Keratinocyte (primary cell): Measurements from ENCODE around the gene IL27RA. TPM values are rescaled to one million over a fixed set of nuclear protein-coding genes. Genes with fewer than 3 reads are reported as not detected.

Experiments used
- DNase-seq: peaks from one replicate; pipeline ENCODE4 v3.0.0-alpha.2; 2011; ENCODE audit warnings: low read depth, missing footprints, low spot score
- FAIRE-seq: peaks from 2 replicates; lab custom pipeline; 2011; peaks lifted over from hg19 to GRCh38; lab: Jason Lieb, UNC
- H2AFZ ChIP-seq: 2 replicates; pipeline ENCODE4 v1.6.0; 2012; ENCODE audit warnings: low read length, control low read depth, inconsistent platforms; ENCODE audit not compliant: control insufficient read depth
- H3K27ac ChIP-seq: 2 replicates; pipeline ENCODE4 v1.5.1; 2011; ENCODE audit warnings: low read length; ENCODE audit not compliant: control insufficient read depth, insufficient read depth
- H3K27me3 ChIP-seq: 3 replicates; pipeline ENCODE4 v1.6.0; 2011; ENCODE audit warnings: low read length; ENCODE audit not compliant: control insufficient read depth, insufficient read depth; ENCODE audit errors: extremely low read depth
- H3K36me3 ChIP-seq, 2 experiments: 2 replicates in 1 of 2; 3 replicates in 1 of 2; pipeline ENCODE4 v1.5.1; 2011; ENCODE audit warnings: low read length in 2 of 2, mild to moderate bottlenecking in 1 of 2; ENCODE audit not compliant: control insufficient read depth in 2 of 2, insufficient read depth in 2 of 2; ENCODE audit errors: extremely low read depth in 1 of 2
- H3K4me1 ChIP-seq: 3 replicates; pipeline ENCODE4 v1.5.1; 2011; ENCODE audit warnings: low read length; ENCODE audit not compliant: control insufficient read depth, insufficient read depth; ENCODE audit errors: extremely low read depth
- H3K4me2 ChIP-seq: 3 replicates; pipeline ENCODE4 v1.6.0; 2011; ENCODE audit warnings: low read depth, low read length; ENCODE audit not compliant: control insufficient read depth, insufficient read depth; ENCODE audit errors: extremely low read depth
- H3K4me3 ChIP-seq, 3 experiments: fragments of 200-600 bp in 1 of 3; sonication (generic) in 1 of 3; 2 replicates in 2 of 3; 3 replicates in 1 of 3; pipeline ENCODE4 v1.5.1; 2011 to 2016; ENCODE audit warnings: low read length in 3 of 3, mild to moderate bottlenecking in 3 of 3, control low read depth in 2 of 3, inconsistent platforms in 1 of 3, low read depth in 1 of 3, mixed read lengths in 1 of 3, mixed run types in 1 of 3, moderate library complexity in 1 of 3; ENCODE audit not compliant: control insufficient read depth in 2 of 3, insufficient read depth in 2 of 3; ENCODE audit errors: extremely low read depth in 1 of 3
- H3K79me2 ChIP-seq: 2 replicates; pipeline ENCODE4 v1.6.0; 2012; ENCODE audit warnings: low read length; ENCODE audit not compliant: control insufficient read depth, insufficient read depth
- H3K9ac ChIP-seq: 3 replicates; pipeline ENCODE4 v1.6.0; 2011; ENCODE audit warnings: low read length; ENCODE audit not compliant: control insufficient read depth, insufficient read depth; ENCODE audit errors: extremely low read depth
- H3K9me1 ChIP-seq: 3 replicates; pipeline ENCODE4 v1.6.0; 2011; ENCODE audit warnings: low read length; ENCODE audit not compliant: control insufficient read depth, insufficient read depth; ENCODE audit errors: extremely low read depth
- H3K9me3 ChIP-seq: 2 replicates; pipeline ENCODE4 v1.5.1; 2012; ENCODE audit warnings: low read depth, low read length; ENCODE audit not compliant: control insufficient read depth
- H4K20me1 ChIP-seq: 3 replicates; pipeline ENCODE4 v1.6.0; 2011; ENCODE audit warnings: low read length; ENCODE audit not compliant: control insufficient read depth, insufficient read depth; ENCODE audit errors: extremely low read depth
- CTCF ChIP-seq, 3 experiments: IDR thresholded peaks in 1 of 3; conservative IDR thresholded peaks in 1 of 3; optimal IDR thresholded peaks in 1 of 3; 2 replicates in 2 of 3; 3 replicates in 1 of 3; pipeline versions ENCODE3 to v1.5.1; 2011; ENCODE audit warnings: low read length in 3 of 3, mild to moderate bottlenecking in 3 of 3, moderate library complexity in 2 of 3, control low read depth in 1 of 3, inconsistent platforms in 1 of 3; ENCODE audit not compliant: insufficient read depth in 2 of 3; ENCODE audit errors: extremely low read depth in 1 of 3
- EZH2 ChIP-seq: IDR thresholded peaks from one replicate; pipeline ENCODE4 v1.6.1; 2012; ENCODE audit warnings: inconsistent platforms, mild to moderate bottlenecking, low read length, moderate library complexity
- dilution Hi-C: fragments of 300-500 bp; cut with MboI; formaldehyde crosslinking; loops from one replicate; pipeline ENCODE4 v1.7.0; 2020; ENCODE audit warnings: low sequenced_read_pairs; ENCODE audit not compliant: extremely low pct_ligation_motif_present
- polyA plus RNA-seq, 5 experiments: library from polyadenylated mRNA; depleted of rRNA in 3 of 5; stranded (reverse) in 3 of 5; stranded (forward) in 1 of 5; unstranded in 1 of 5; fragments of >200 nt; gene quantifications; 1 replicate in 1 of 5; 2 replicates in 3 of 5; 3 replicates in 1 of 5; pipeline versions ENCODE4 v1.2.1 to v1.2.3, GENCODE V29; 2011 to 2012; ENCODE audit warnings: missing spikeins in 2 of 5, low read depth in 1 of 5, low replicate concordance in 1 of 5

Gene IL27RA
- polyA plus RNA-seq, 1 donor (not counting 4 experiments of a cell fraction or from before 2014, with no cell fraction given) = 2.2 TPM

- FAIRE-seq = no peak
- dilution Hi-C loops = no loop called here
- H3K4me2 ChIP-seq = no peak overlapping the region
- peaks cover 8% of the 10 kb centered on the region for H3K79me2 ChIP-seq
- H3K9ac ChIP-seq = no peak overlapping the region
- H2AFZ ChIP-seq = no peak overlapping the region
- no peaks in the 10 kb centered on the region for H3K27me3 ChIP-seq
- peaks cover 14% of the 10 kb centered on the region for H3K4me1 ChIP-seq
- peaks cover 0 to 10% of the 10 kb centered on the region in 2 experiments for H3K36me3 ChIP-seq
- H3K9me1 ChIP-seq = no peaks in the 10 kb centered on the region
- no peak overlapping the region for H3K4me3 ChIP-seq
- no peaks in the 10 kb centered on the region for H3K9me3 ChIP-seq
- H4K20me1 ChIP-seq = no peaks in the 10 kb centered on the region
- TF ChIP-seq CTCF (optimal IDR thresholded peaks at IDR 0.05 in 1 of 3, IDR thresholded peaks at IDR 0.05 in 1 of 3, conservative IDR thresholded peaks at IDR 0.05 in 1 of 3; ENCODE audit: extremely low read depth in 1 of 3, insufficient read depth in 2 of 3, low read length in 3 of 3) (no peak), EZH2 (no peak)
- H3K27ac ChIP-seq = no peak overlapping the region
- DNase-seq = no peak
Measured at GRCh38 chr19:13999085-13999484, 32.5 kb upstream of the IL27RA start.

DNA sequence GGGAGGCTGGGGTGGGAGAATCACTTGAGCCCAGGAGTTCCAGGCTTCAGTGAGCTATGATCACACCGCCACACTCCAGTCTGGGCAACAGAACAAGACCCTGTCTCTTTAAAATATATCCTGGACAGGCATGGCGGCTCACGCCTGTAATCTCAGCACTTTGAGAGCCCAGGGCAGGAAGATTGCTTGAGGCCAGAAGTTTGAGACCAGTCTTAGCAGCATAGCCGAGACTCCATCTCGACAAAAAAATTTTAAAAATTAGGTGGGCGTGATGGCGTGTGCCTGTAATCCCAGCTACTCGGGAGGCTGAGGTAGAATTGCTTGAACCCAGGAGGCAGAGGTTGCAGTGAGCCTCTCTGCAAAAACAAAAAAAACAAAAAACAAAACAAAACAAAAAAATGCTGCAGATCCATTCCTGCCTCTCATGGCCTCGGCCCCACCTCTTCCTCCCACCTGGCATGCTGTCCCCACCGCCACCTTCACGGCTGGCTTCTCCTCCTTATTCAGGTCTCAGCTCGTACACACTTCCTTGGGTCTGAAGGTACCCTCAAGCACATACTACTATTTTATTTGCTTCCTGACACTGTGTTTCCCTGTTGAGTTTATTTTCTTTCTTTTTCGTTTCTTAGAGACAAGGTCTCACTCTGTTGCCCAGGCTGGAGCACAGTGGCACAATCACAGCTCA, 30.7 kb upstream of the IL27RA start:
- no peaks in the 10 kb centered on the region for H3K27me3 ChIP-seq
- H3K27ac ChIP-seq = no peak overlapping the region
- H2AFZ ChIP-seq = peak overlapping the region; percentile 33
- no peaks in the 10 kb centered on the region for H3K9me1 ChIP-seq
- DNase-seq = no peak
- peaks cover 0 to 10% of the 10 kb centered on the region in 2 experiments for H3K36me3 ChIP-seq
- no peak overlapping the region for H3K4me3 ChIP-seq
- FAIRE-seq = no peak
- H3K9me3 ChIP-seq = no peaks in the 10 kb centered on the region
- no peaks in the 10 kb centered on the region for H4K20me1 ChIP-seq
- H3K4me2 ChIP-seq = peak overlapping the region; percentile 18
- H3K9ac ChIP-seq = no peak overlapping the region
- peaks cover 10% of the 10 kb centered on the region for H3K79me2 ChIP-seq
- peaks cover 23% of the 10 kb centered on the region for H3K4me1 ChIP-seq
- dilution Hi-C loops = no loop called here
- TF ChIP-seq EZH2 = no peak
